SK-N-SH treated with all-trans-retinoic acid at 6 μM for 48 hours (cell line): ENCODE data around the gene PPP1R13B.

Experiments used
- CREB5 ChIP-seq: fragments of 250-450 bp; sonication (Bioruptor Pico); IDR thresholded peaks from 2 replicates; pipeline ENCODE4 v1.5.1; 2020; ENCODE audit warnings: low read depth, mild to moderate bottlenecking, moderate library complexity
- CSDC2 ChIP-seq: fragments of 250-450 bp; sonication (Bioruptor Pico); IDR thresholded peaks from 2 replicates; pipeline ENCODE4 v1.5.0; 2020; ENCODE audit warnings: mild to moderate bottlenecking, moderate library complexity
- PATZ1 ChIP-seq: fragments of 250-450 bp; sonication (Bioruptor Pico); IDR thresholded peaks from 2 replicates; pipeline ENCODE4 v1.8.0; 2020; ENCODE audit warnings: mild to moderate bottlenecking, moderate library complexity, borderline replicate concordance

- TF ChIP-seq CREB5 (CRISPR knock-in tag) (no peak), CSDC2 (CRISPR knock-in tag) (no peak), PATZ1 (no peak)
These were observed 116.8 kb downstream of the PPP1R13B start for GRCh38 chr14:103730490-103731035.
